ENCODE results near the gene SFMBT2. TPM values are rescaled to one million over a fixed set of nuclear protein-coding genes. Genes with fewer than 3 reads are reported as not detected.
A peak's percentile ranks its signal among the peaks of the same experiment; 100 is the strongest.
"Not testable (repeated sequence)": the region's sequence is repeated elsewhere in the genome, so short reads cannot be mapped to it uniquely, and the experiment has no call there.

Gene SFMBT2
- total RNA-seq, 3 donors from 2014 or later (not counting 1 experiment from before 2014, with no cell fraction given) = 50.4 to 70.4 (median 52.2) TPM

- no peaks in the 10 kb centered on the region for H3K27me3 ChIP-seq (ENCODE audit: control insufficient read depth, insufficient read depth, low read length)
- no peak overlapping the region for H3K27ac ChIP-seq (ENCODE audit: low read length)
- Mint-ChIP-seq H3K4me1 (peaks cover 38 to 54% of the 10 kb centered on the region in 2 donors), H3K27me3 (ENCODE audit: low read depth in 2 of 2) (no peaks in the 10 kb centered on the region), H3K4me3 (no peak overlapping the region), H3K36me3 (peaks cover 13% of the 10 kb centered on the region), H3K9me3 (no peaks in the 10 kb centered on the region), H3K27ac (peak overlapping the region; percentile 29 to 53)
- no peak for TF ChIP-seq CTCF (IDR thresholded peaks at IDR 0.05)
- H3K4me1 ChIP-seq (ENCODE audit: control insufficient read depth, insufficient read depth, low read length) = peaks cover 10% of the 10 kb centered on the region
- 99% methylated on average over 3 of the region's 4 CpGs for WGBS (ENCODE audit: insufficient coverage)
- H3K36me3 ChIP-seq (ENCODE audit: control insufficient read depth, insufficient read depth, low read length) = peaks cover 34% of the 10 kb centered on the region
- no peak for DNase-seq
- H3K4me3 ChIP-seq (ENCODE audit: low read length) = no peak overlapping the region
- intact Hi-C loops (cut with micrococcal nuclease) = no loop called here
- H3K9me3 ChIP-seq (ENCODE audit: control insufficient read depth, insufficient read depth, low read length) = no peaks in the 10 kb centered on the region
- ATAC-seq = no peak
Observed at GRCh38 chr10:7230036-7230435, 180.8 kb downstream of the SFMBT2 start.

GRCh38 chr10:7225133-7225532, 185.7 kb downstream of the SFMBT2 start:
- WGBS (ENCODE audit: insufficient coverage) = 98% methylated on average over 8 of the region's 8 CpGs
- H3K36me3 ChIP-seq (ENCODE audit: control insufficient read depth, insufficient read depth, low read length) = peaks cover 42% of the 10 kb centered on the region
- peaks cover 30% of the 10 kb centered on the region for H3K36me3 Mint-ChIP-seq

GRCh38 chr10:7218968-7219367, 191.9 kb downstream of the SFMBT2 start:
- H3K27me3 ChIP-seq (ENCODE audit: control insufficient read depth, insufficient read depth, low read length) = no peaks in the 10 kb centered on the region
- H3K27ac ChIP-seq (ENCODE audit: low read length) = no peak overlapping the region
- WGBS (ENCODE audit: insufficient coverage) = 92% methylated on average over 3 of the region's 3 CpGs
- Mint-ChIP-seq H3K36me3 (peaks cover 23% of the 10 kb centered on the region), H3K4me3 (no peak overlapping the region), H3K9me3 (no peaks in the 10 kb centered on the region), H3K27ac (no peak overlapping the region), H3K27me3 (ENCODE audit: low read depth in 2 of 2) (no peaks in the 10 kb centered on the region), H3K4me1 (peaks cover 14 to 17% of the 10 kb centered on the region in 2 donors)
- no peak for TF ChIP-seq CTCF (IDR thresholded peaks at IDR 0.05)
- peaks cover 29% of the 10 kb centered on the region for H3K36me3 ChIP-seq (ENCODE audit: control insufficient read depth, insufficient read depth, low read length)
- H3K4me1 ChIP-seq (ENCODE audit: control insufficient read depth, insufficient read depth, low read length) = no peaks in the 10 kb centered on the region
- peaks cover 3% of the 10 kb centered on the region for H3K9me3 ChIP-seq (ENCODE audit: control insufficient read depth, insufficient read depth, low read length)
- DNase-seq (no peak), ATAC-seq (no peak)
- intact Hi-C loops (cut with micrococcal nuclease) = no loop called here
- no peak overlapping the region for H3K4me3 ChIP-seq (ENCODE audit: low read length)

More at GRCh38 chr10:7225133-7225532, 185.7 kb downstream of the SFMBT2 start:
- no peak for ATAC-seq
- no peak for DNase-seq
- TF ChIP-seq CTCF (IDR thresholded peaks at IDR 0.05) = no peak
- H3K27ac Mint-ChIP-seq = no peak overlapping the region
- Histone ChIP-seq H3K4me3 (ENCODE audit: low read length) (no peak overlapping the region), H3K27ac (ENCODE audit: low read length) (no peak overlapping the region), H3K27me3 (ENCODE audit: control insufficient read depth, insufficient read depth, low read length) (no peaks in the 10 kb centered on the region), H3K9me3 (ENCODE audit: control insufficient read depth, insufficient read depth, low read length) (peaks cover 8% of the 10 kb centered on the region), H3K4me1 (ENCODE audit: control insufficient read depth, insufficient read depth, low read length) (no peaks in the 10 kb centered on the region)
- peaks cover 2 to 25% of the 10 kb centered on the region in 2 donors for H3K4me1 Mint-ChIP-seq
- H3K9me3 Mint-ChIP-seq = peaks cover 0 to 4% of the 10 kb centered on the region in 2 donors
- H3K4me3 Mint-ChIP-seq = no peak overlapping the region
- no peaks in the 10 kb centered on the region for H3K27me3 Mint-ChIP-seq (ENCODE audit: low read depth in 2 of 2)
- intact Hi-C loops (cut with micrococcal nuclease) = no loop called here

- H3K27me3 Mint-ChIP-seq (ENCODE audit: low read depth in 2 of 2); ATAC-seq; H3K27me3 ChIP-seq (ENCODE audit: control insufficient read depth, insufficient read depth, low read length); H3K4me1 ChIP-seq (ENCODE audit: control insufficient read depth, insufficient read depth, low read length); H3K4me3 Mint-ChIP-seq; DNase-seq; intact Hi-C loops (cut with micrococcal nuclease); H3K9me3 Mint-ChIP-seq; H3K27ac Mint-ChIP-seq; H3K27ac ChIP-seq (ENCODE audit: low read length); H3K4me3 ChIP-seq (ENCODE audit: low read length); H3K9me3 ChIP-seq (ENCODE audit: control insufficient read depth, insufficient read depth, low read length): not testable (repeated sequence)
- Mint-ChIP-seq H3K36me3 (peaks cover 13% of the 10 kb centered on the region), H3K4me1 (peaks cover 6 to 20% of the 10 kb centered on the region in 2 donors)
- peaks cover 23% of the 10 kb centered on the region for H3K36me3 ChIP-seq (ENCODE audit: control insufficient read depth, insufficient read depth, low read length)
- WGBS (ENCODE audit: insufficient coverage) = 96% methylated on average over 3 of the region's 3 CpGs
Observed at GRCh38 chr10:7212696-7213095, 198.1 kb downstream of the SFMBT2 start.

Measured in natural killer cell (primary cell).